LNCaP clone FGC (cell line): ENCODE measurements around the gene SNX20.

Source experiments
- DNase-seq: peaks from one replicate; pipeline ENCODE4 v3.0.0-alpha.2; 2011; ENCODE audit warnings: low read depth
- H3K4me3 ChIP-seq: 2 replicates; pipeline ENCODE4 v1.5.1; 2011; ENCODE audit warnings: mild to moderate bottlenecking, low read depth, low read length, control low read depth
- TF ChIP-seq, protein P1 (sequence below): IDR thresholded peaks from 2 replicates; pipeline ENCODE4 v1.5.1; 2012; ENCODE audit warnings: mild to moderate bottlenecking; ENCODE audit not compliant: control insufficient read depth, insufficient read depth; ENCODE audit errors: extremely low read depth

The SNX20 gene

DNA sequence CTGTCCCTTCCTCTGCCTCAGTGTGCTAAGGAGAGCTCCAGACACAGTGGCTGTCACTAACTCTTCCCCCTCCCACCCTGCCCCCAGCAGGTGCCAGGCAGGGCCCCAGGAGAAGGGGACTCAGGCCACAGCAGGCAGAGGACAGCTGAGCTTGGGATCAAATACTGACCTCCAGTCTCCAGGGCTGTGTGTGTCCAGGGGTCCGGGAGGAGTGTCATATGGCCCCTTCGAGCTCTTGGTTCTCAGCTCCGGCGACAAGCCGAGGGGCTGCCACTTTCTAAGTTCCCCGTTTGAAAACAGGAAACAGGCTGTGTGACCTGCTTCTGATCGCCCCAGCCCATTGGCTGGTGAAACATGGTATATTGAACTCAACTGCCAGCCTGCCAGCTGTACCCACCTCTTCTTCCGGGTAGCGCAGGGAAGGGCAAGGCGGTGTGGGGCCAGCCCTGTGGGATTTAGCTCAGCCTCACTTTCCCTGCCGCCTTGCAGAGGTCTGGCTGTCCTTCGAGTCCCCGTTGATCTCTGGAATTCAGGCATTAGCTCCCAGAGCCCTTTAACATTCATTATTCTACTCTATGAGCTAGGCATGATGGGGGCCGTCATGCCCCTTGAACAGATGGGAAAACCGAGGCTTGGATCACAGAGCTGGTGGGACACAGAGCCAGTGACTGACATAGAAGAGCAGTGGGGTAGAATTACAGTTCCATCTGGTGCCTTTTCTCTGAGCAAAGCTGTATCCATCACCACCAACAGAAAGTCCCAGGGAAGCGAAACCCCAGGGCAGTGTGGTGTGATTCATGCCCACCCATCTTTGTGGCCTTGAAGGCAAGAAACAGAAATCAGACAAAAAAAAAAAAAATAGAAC, at the start of gene SNX20:
TSS of gene SNX20 (minus strand) at position 292 of the 865 bp plus-strand sequence. CDS start 3,786 bp downstream, outside the sequence.
- no peak within 1 kb of the TSS for H3K4me3 ChIP-seq

DNA sequence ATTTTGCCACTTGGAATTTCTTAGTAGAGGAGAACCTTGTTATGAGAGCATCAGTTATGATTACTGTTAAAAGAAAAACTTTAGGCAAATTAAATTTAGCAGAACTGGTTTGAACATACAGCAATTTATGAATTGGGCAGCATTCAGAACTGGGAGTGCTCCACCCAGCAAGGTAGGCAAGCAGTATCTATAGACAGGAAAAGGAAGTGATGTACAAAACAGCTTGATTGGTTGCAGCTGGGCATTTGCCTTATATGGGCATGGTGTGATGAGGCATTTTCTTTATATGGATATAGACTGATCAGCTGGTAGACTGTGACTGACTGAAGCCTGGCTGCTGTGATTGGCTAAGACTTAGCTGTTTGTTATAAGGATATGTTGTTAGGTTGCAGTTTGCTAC, 43.2 kb upstream of the SNX20 start:
- TF ChIP-seq, protein P1, sequence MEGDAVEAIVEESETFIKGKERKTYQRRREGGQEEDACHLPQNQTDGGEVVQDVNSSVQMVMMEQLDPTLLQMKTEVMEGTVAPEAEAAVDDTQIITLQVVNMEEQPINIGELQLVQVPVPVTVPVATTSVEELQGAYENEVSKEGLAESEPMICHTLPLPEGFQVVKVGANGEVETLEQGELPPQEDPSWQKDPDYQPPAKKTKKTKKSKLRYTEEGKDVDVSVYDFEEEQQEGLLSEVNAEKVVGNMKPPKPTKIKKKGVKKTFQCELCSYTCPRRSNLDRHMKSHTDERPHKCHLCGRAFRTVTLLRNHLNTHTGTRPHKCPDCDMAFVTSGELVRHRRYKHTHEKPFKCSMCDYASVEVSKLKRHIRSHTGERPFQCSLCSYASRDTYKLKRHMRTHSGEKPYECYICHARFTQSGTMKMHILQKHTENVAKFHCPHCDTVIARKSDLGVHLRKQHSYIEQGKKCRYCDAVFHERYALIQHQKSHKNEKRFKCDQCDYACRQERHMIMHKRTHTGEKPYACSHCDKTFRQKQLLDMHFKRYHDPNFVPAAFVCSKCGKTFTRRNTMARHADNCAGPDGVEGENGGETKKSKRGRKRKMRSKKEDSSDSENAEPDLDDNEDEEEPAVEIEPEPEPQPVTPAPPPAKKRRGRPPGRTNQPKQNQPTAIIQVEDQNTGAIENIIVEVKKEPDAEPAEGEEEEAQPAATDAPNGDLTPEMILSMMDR, result no peak
- DNase-seq, result no peak
- H3K4me3 ChIP-seq, result no peak overlapping the region

More for the DNA sequence above, at the start of gene SNX20:
- DNase-seq, result no peak
- TF ChIP-seq, protein P1, result no peak

GRCh38 chr16:50722960-50723359, 41.8 kb upstream of the SNX20 start:
- no peak for DNase-seq
- TF ChIP-seq, protein P1, result no peak
- no peak overlapping the region for H3K4me3 ChIP-seq

DNA sequence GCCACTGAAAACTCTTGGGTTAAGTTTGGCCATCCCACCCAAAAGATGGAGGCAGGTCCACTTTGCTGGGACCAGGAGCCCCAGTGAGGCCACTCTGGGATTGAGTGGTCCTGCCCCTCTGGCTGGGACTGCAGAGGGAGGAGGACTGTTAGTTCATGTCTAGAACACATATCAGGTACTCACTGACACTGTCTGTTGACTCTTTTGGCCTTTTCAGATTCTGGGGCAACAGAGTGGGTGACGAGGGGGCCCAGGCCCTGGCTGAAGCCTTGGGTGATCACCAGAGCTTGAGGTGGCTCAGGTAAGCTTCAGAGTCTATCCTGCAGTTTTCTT, 41.3 kb upstream of the SNX20 start:
- no peak for DNase-seq
- no peak overlapping the region for H3K4me3 ChIP-seq
- TF ChIP-seq, protein P1, result no peak

- no peak for DNase-seq
- TF ChIP-seq, protein P1, result no peak
- no peak overlapping the region for H3K4me3 ChIP-seq
These were observed 40.7 kb upstream of the SNX20 start for GRCh38 chr16:50721549-50722404.

GRCh38 chr16:50719401-50720337, 38.6 kb upstream of the SNX20 start:
- TF ChIP-seq, protein P1, result no peak
- H3K4me3 ChIP-seq, result no peak overlapping the region
- no peak for DNase-seq
